ENCODE data around the gene SMYD3.

GRCh38 chr1:246200225-246200624 is 306.9 kb downstream of the SMYD3 start:
- TF ChIP-seq POLR2AphosphoS5 (IDR thresholded peaks at IDR 0.05; ENCODE audit: low read depth, low read length) (no peak), TAF1 (IDR thresholded peaks at IDR 0.05; ENCODE audit: borderline replicate concordance, insufficient read depth, low read length) (no peak), SIN3A (IDR thresholded peaks at IDR 0.05; ENCODE audit: borderline replicate concordance, insufficient read depth, low read length) (no peak), REST (IDR thresholded peaks at IDR 0.05; ENCODE audit: insufficient read depth in 1 of 2, low read depth in 2 of 2, low read length in 2 of 2) (no peak)
